Upper lobe of left lung (tissue), 4 donors: ENCODE results near the gene KLF9.

ENCODE experiments used
- CTCF ChIP-seq, 6 experiments: fragments of 450-650 bp in 4 of 6; fragments of 200-600 bp in 2 of 6; sonication (generic) in 2 of 6; IDR thresholded peaks; one replicate each; pipeline ENCODE4 v1.5.1; 2016 to 2019; ENCODE audit warnings: antibody characterized with exemption in 6 of 6
- EP300 ChIP-seq, 4 donors: sonication (generic); formaldehyde crosslinking; IDR thresholded peaks; one replicate each; pipeline ENCODE4 v1.5.1; 2017; ENCODE audit warnings: antibody characterized with exemption in 4 of 4, control low read depth in 2 of 4
- POLR2A ChIP-seq, 4 donors: fragments of 450-650 bp; IDR thresholded peaks; one replicate each; pipeline ENCODE4 v1.5.1; 2016 to 2017; ENCODE audit warnings: antibody characterized with exemption in 4 of 4, mild to moderate bottlenecking in 2 of 4
- POLR2AphosphoS5 ChIP-seq, 2 donors: sonication (generic); formaldehyde crosslinking; IDR thresholded peaks; one replicate each; pipeline ENCODE4 v1.5.1; 2017; ENCODE audit warnings: antibody characterized with exemption in 2 of 2

- TF ChIP-seq POLR2A (IDR thresholded peaks at IDR 0.05) = no peak
- TF ChIP-seq CTCF (IDR thresholded peaks at IDR 0.05) = no peak
- no peak for TF ChIP-seq POLR2AphosphoS5 (IDR thresholded peaks at IDR 0.05)
- TF ChIP-seq EP300 (IDR thresholded peaks at IDR 0.05) = no peak
Observed at GRCh38 chr9:70444904-70445303, 30.4 kb upstream of the KLF9 start.
